MM.1S (cell line): Measurements from ENCODE around the gene MACROD2.

Experiments used
- DNase-seq: peaks from one replicate; pipeline ENCODE4 v3.0.0-alpha.2; 2015
- H2AFZ ChIP-seq: fragments of 300-600 bp; sonication (generic); 2 replicates; pipeline ENCODE4 v1.6.0; 2016; ENCODE audit warnings: antibody characterized with exemption, low read length
- H3F3A ChIP-seq: fragments of 300-600 bp; sonication (generic); 2 replicates; pipeline ENCODE4 v1.6.1; 2016; ENCODE audit warnings: mild to moderate bottlenecking, antibody characterized with exemption, low read length, moderate library complexity, mixed read lengths; ENCODE audit not compliant: insufficient read depth
- H3K27ac ChIP-seq: fragments of 300-600 bp; sonication (generic); 2 replicates; pipeline ENCODE4 v1.5.1; 2016; ENCODE audit warnings: mild to moderate bottlenecking, low read length
- H3K27me3 ChIP-seq: fragments of 300-600 bp; sonication (generic); replicated peaks from 2 replicates; pipeline ENCODE4 v1.6.0; 2016; ENCODE audit warnings: low read length; ENCODE audit not compliant: insufficient read depth
- H3K36me3 ChIP-seq: fragments of 300-600 bp; sonication (generic); replicated peaks from 2 replicates; pipeline ENCODE4 v1.6.1; 2016; ENCODE audit warnings: mild to moderate bottlenecking, low read length, mixed read lengths; ENCODE audit not compliant: insufficient read depth
- H3K4me1 ChIP-seq: fragments of 300-600 bp; sonication (generic); 2 replicates; pipeline ENCODE4 v1.6.1; 2016; ENCODE audit warnings: low read length, mixed read lengths
- H3K4me2 ChIP-seq: fragments of 300-600 bp; sonication (generic); 2 replicates; pipeline ENCODE4 v1.6.0; 2016; ENCODE audit warnings: low read depth, low read length
- H3K4me3 ChIP-seq: fragments of 300-600 bp; sonication (generic); 2 replicates; pipeline ENCODE4 v1.5.1; 2016; ENCODE audit warnings: low read length, mixed read lengths
- H3K79me2 ChIP-seq: fragments of 300-600 bp; sonication (generic); 2 replicates; pipeline ENCODE4 v1.6.1; 2016; ENCODE audit warnings: mixed run types, low read length, mixed read lengths
- H3K9ac ChIP-seq: fragments of 300-600 bp; sonication (generic); 2 replicates; pipeline ENCODE4 v1.6.1; 2016; ENCODE audit warnings: low read length, mixed read lengths
- H3K9me2 ChIP-seq: fragments of 300-600 bp; sonication (generic); replicated peaks from 2 replicates; pipeline ENCODE4 v1.6.1; 2016; ENCODE audit warnings: mild to moderate bottlenecking, low read length, mixed read lengths; ENCODE audit not compliant: insufficient read depth
- H3K9me3 ChIP-seq: fragments of 300-600 bp; sonication (generic); replicated peaks from 2 replicates; pipeline ENCODE4 v1.6.1; 2016; ENCODE audit warnings: mild to moderate bottlenecking, low read length, mixed read lengths; ENCODE audit not compliant: insufficient read depth
- H4K20me1 ChIP-seq: fragments of 300-600 bp; sonication (generic); 2 replicates; pipeline ENCODE4 v1.6.1; 2016; ENCODE audit warnings: mild to moderate bottlenecking, low read length, moderate library complexity, mixed read lengths; ENCODE audit not compliant: insufficient read depth
- CTCF ChIP-seq: fragments of 300-600 bp; sonication (generic); IDR thresholded peaks from 2 replicates; pipeline ENCODE4 v1.5.1; 2016; ENCODE audit warnings: antibody characterized with exemption, low read length, mixed read lengths
- EZH2 ChIP-seq: fragments of 300-600 bp; sonication (generic); optimal IDR thresholded peaks from 2 replicates; pipeline ENCODE3; 2017; ENCODE audit warnings: low read depth, mild to moderate bottlenecking, antibody characterized with exemption, low read length, mixed read lengths
- EZH2phosphoT487 ChIP-seq: fragments of 300-600 bp; sonication (generic); IDR thresholded peaks from 2 replicates; pipeline ENCODE4 v1.6.1; 2018; ENCODE audit warnings: antibody characterized with exemption, low read length

MACROD2 gene

GRCh38 chr20:14604143-14604542 is 608.8 kb downstream of the MACROD2 start:
- Histone ChIP-seq H3K27me3 (no peaks in the 10 kb centered on the region), H3K9me2 (no peaks in the 10 kb centered on the region), H3K36me3 (no peaks in the 10 kb centered on the region), H3K4me3 (no peak overlapping the region), H3K9ac (no peak overlapping the region), H3K27ac (no peak overlapping the region), H3K4me1 (no peaks in the 10 kb centered on the region), H3K4me2 (no peak overlapping the region), H2AFZ (no peak overlapping the region), H3K9me3 (no peaks in the 10 kb centered on the region), H3F3A (no peaks in the 10 kb centered on the region), H3K79me2 (no peaks in the 10 kb centered on the region), H4K20me1 (no peaks in the 10 kb centered on the region)
- no peak for DNase-seq
- TF ChIP-seq EZH2 (no peak), EZH2phosphoT487 (no peak), CTCF (no peak)

GRCh38 chr20:14609328-14610221 is 614.3 kb downstream of the MACROD2 start:
- no peaks in the 10 kb centered on the region for H3K9me2 ChIP-seq
- H3K79me2 ChIP-seq = no peaks in the 10 kb centered on the region
- no peaks in the 10 kb centered on the region for H3F3A ChIP-seq
- H3K4me3 ChIP-seq = no peak overlapping the region
- no peak overlapping the region for H2AFZ ChIP-seq
- H3K9ac ChIP-seq = no peak overlapping the region
- H3K9me3 ChIP-seq = no peaks in the 10 kb centered on the region
- no peak overlapping the region for H3K4me2 ChIP-seq
- H3K27ac ChIP-seq = no peak overlapping the region
- no peaks in the 10 kb centered on the region for H3K4me1 ChIP-seq
- no peaks in the 10 kb centered on the region for H3K36me3 ChIP-seq
- no peak for DNase-seq
- TF ChIP-seq EZH2 (no peak), CTCF (no peak), EZH2phosphoT487 (no peak)
- H3K27me3 ChIP-seq = no peaks in the 10 kb centered on the region
- no peaks in the 10 kb centered on the region for H4K20me1 ChIP-seq

- no peak overlapping the region for H3K4me3 ChIP-seq
- H3K36me3 ChIP-seq = no peaks in the 10 kb centered on the region
- no peaks in the 10 kb centered on the region for H3K79me2 ChIP-seq
- no peaks in the 10 kb centered on the region for H3K9me3 ChIP-seq
- H3F3A ChIP-seq = no peaks in the 10 kb centered on the region
- TF ChIP-seq EZH2 = no peak
- TF ChIP-seq EZH2phosphoT487 = no peak
- no peak for TF ChIP-seq CTCF
- no peaks in the 10 kb centered on the region for H3K27me3 ChIP-seq
- H3K9me2 ChIP-seq = no peaks in the 10 kb centered on the region
- no peak overlapping the region for H3K9ac ChIP-seq
- H2AFZ ChIP-seq = no peak overlapping the region
- H4K20me1 ChIP-seq = no peaks in the 10 kb centered on the region
- no peak for DNase-seq
- no peaks in the 10 kb centered on the region for H3K4me1 ChIP-seq
- no peak overlapping the region for H3K27ac ChIP-seq
- H3K4me2 ChIP-seq = no peak overlapping the region
Observed at GRCh38 chr20:14611479-14611878, 616.2 kb downstream of the MACROD2 start.
